ENCODE measurements around the gene ADAMTS13. TPM values are rescaled to one million over a fixed set of nuclear protein-coding genes. Genes with fewer than 3 reads are reported as not detected.

ADAMTS13 gene
- total and polyA plus RNA-seq, 2 donors (not counting 3 experiments of a cell fraction or from before 2014, with no cell fraction given), result 1.5 to 2.5 TPM

- TF ChIP-seq JUN (IDR thresholded peaks at IDR 0.05; ENCODE audit: borderline replicate concordance, insufficient read depth, insufficient read length, low read depth), result no peak
- no peak for TF ChIP-seq CTCF (IDR thresholded peaks at IDR 0.05; ENCODE audit: extremely low read depth in 1 of 2, insufficient read depth in 1 of 2, low read depth in 1 of 2, low read length in 2 of 2)
- no peak for TF ChIP-seq POLR2A (IDR thresholded peaks at IDR 0.05; ENCODE audit: low read depth, low read length)
- TF ChIP-seq MAX (IDR thresholded peaks at IDR 0.05; ENCODE audit: insufficient read depth, insufficient read length), result no peak
- no peak for TF ChIP-seq EZH2 (IDR thresholded peaks at IDR 0.05; ENCODE audit: borderline replicate concordance, low read depth, low read length, severe bottlenecking)
- no peak for TF ChIP-seq FOS (IDR thresholded peaks at IDR 0.05; ENCODE audit: borderline replicate concordance, insufficient read depth, low read length)
- no peak for TF ChIP-seq MYC (IDR thresholded peaks at IDR 0.05; ENCODE audit: low read depth, low read length)
- TF ChIP-seq GATA2 (IDR thresholded peaks at IDR 0.05; ENCODE audit: insufficient read depth, insufficient read length, low read depth, low read length), result no peak
- H3K9me1 ChIP-seq (replicated peaks; ENCODE audit: control insufficient read depth, extremely low read depth, insufficient read depth, low read length), result no peaks in the 10 kb centered on the region
These were observed 31.5 kb downstream of the ADAMTS13 start for GRCh38 chr9:133453651-133454050.

More at GRCh38 chr9:133453651-133454050, 31.5 kb downstream of the ADAMTS13 start:
- H4K20me1 ChIP-seq (replicated peaks; ENCODE audit: control insufficient read depth, extremely low read depth, insufficient read depth, low read length), result no peaks in the 10 kb centered on the region
- ChIA-PET CTCF (interaction anchor here (1.0 to 1.5 kb wide), 2 partner anchors 9 to 268 kb away, joined by 4 read pairs; no protein-coding TSS in a partner anchor), POLR2A (no interaction called here)
- H3K36me3 ChIP-seq (ENCODE audit: control insufficient read depth in 2 of 2, extremely low read depth in 1 of 2, insufficient read depth in 2 of 2, low read length in 2 of 2), result no peaks in the 10 kb centered on the region
- no peaks in the 10 kb centered on the region for H3K9me3 ChIP-seq (replicated peaks; ENCODE audit: control insufficient read depth, insufficient read depth, low read length)
- H3K9ac ChIP-seq (replicated peaks; ENCODE audit: extremely low read depth, insufficient read depth, low read length), result no peak overlapping the region
- no TSS peak for BruUV-seq (replicated peaks)
- H3K4me2 ChIP-seq (ENCODE audit: insufficient read depth, low read length), result no peak overlapping the region
- H3K27ac ChIP-seq (ENCODE audit: insufficient read depth, low read depth, low read length), result no peak overlapping the region
- no peaks in the 10 kb centered on the region for H3K4me1 ChIP-seq (ENCODE audit: control insufficient read depth, extremely low read depth, insufficient read depth, low read length)
- no peaks in the 10 kb centered on the region for H3K27me3 ChIP-seq (ENCODE audit: control insufficient read depth in 2 of 2, insufficient read depth in 2 of 2, low read length in 2 of 2)
- DNase-seq (ENCODE audit: low read depth, low spot score), result no peak
- no peak overlapping the region for H2AFZ ChIP-seq (ENCODE audit: low read depth, low read length)
- H3K79me2 ChIP-seq (ENCODE audit: control insufficient read depth, insufficient read depth, low read length), result no peaks in the 10 kb centered on the region
- no peak overlapping the region for H3K4me3 ChIP-seq (replicated peaks in 1 of 3; ENCODE audit: insufficient read depth in 1 of 3, low read depth in 1 of 3, low read length in 3 of 3)
- dilution Hi-C loops (cut with MboI; ENCODE audit: extremely low pct_ligation_motif_present, low sequenced_read_pairs) (no loop called here), intact Hi-C loops (cut with micrococcal nuclease) (no loop called here)
- no peak for FAIRE-seq

Measured in endothelial cell of umbilical vein (primary cell).